Neural progenitor cell (in vitro differentiated cells): ENCODE measurements around the gene KRTAP1-1. TPM values are rescaled to one million over a fixed set of nuclear protein-coding genes. Genes with fewer than 3 reads are reported as not detected.

Experiments used
- DNase-seq: peaks from one replicate; pipeline ENCODE4 v3.0.0-alpha.2; 2016; ENCODE audit warnings: low spot score
- H2AFZ ChIP-seq: fragments of 200-600 bp; sonication (generic); replicated peaks from 2 replicates; pipeline ENCODE4 v1.6.1; 2016; ENCODE audit warnings: antibody characterized with exemption
- H3F3A ChIP-seq: fragments of 200-600 bp; sonication (generic); 2 replicates; pipeline ENCODE4 v1.6.1; 2016; ENCODE audit warnings: antibody characterized with exemption, low read depth
- H3K27ac ChIP-seq: fragments of 200-600 bp; sonication (generic); 2 replicates; pipeline ENCODE4 v1.5.1; 2016; ENCODE audit warnings: mild to moderate bottlenecking
- H3K27me3 ChIP-seq: fragments of 200-600 bp; sonication (generic); 2 replicates; pipeline ENCODE4 v1.6.1; 2016; ENCODE audit warnings: mild to moderate bottlenecking, moderate library complexity
- H3K36me3 ChIP-seq: fragments of 200-600 bp; sonication (generic); 2 replicates; pipeline ENCODE4 v1.5.1; 2016
- H3K4me1 ChIP-seq: fragments of 200-600 bp; sonication (generic); 2 replicates; pipeline ENCODE4 v1.6.1; 2016; ENCODE audit warnings: mixed run types
- H3K4me2 ChIP-seq: fragments of 200-600 bp; sonication (generic); 2 replicates; pipeline ENCODE4 v1.6.1; 2016
- H3K4me3 ChIP-seq: fragments of 200-600 bp; sonication (generic); 2 replicates; pipeline ENCODE4 v1.5.1; 2016
- H3K79me2 ChIP-seq: fragments of 200-600 bp; sonication (generic); 2 replicates; pipeline ENCODE4 v1.6.1; 2016; ENCODE audit warnings: low read depth
- H3K9ac ChIP-seq: fragments of 200-600 bp; sonication (generic); 2 replicates; pipeline ENCODE4 v1.6.1; 2016
- H3K9me3 ChIP-seq: fragments of 200-600 bp; sonication (generic); 2 replicates; pipeline ENCODE4 v1.5.1; 2016; ENCODE audit warnings: low read depth
- H4K20me1 ChIP-seq: fragments of 200-600 bp; sonication (generic); 2 replicates; pipeline ENCODE4 v1.6.1; 2016; ENCODE audit warnings: low read depth
- H3K27ac Mint-ChIP-seq: 3 replicates; pipeline ENCODE4 v1.8.0; 2021; ENCODE audit warnings: mixed read lengths
- H3K27me3 Mint-ChIP-seq: 2 replicates; pipeline ENCODE4 v1.8.0; 2022; ENCODE audit warnings: low read depth, mild to moderate bottlenecking, inconsistent platforms, moderate library complexity, mixed read lengths; ENCODE audit not compliant: insufficient read depth
- H3K36me3 Mint-ChIP-seq: 3 replicates; pipeline ENCODE4 v1.8.0; 2021; ENCODE audit warnings: mixed read lengths
- H3K4me1 Mint-ChIP-seq: 3 replicates; pipeline ENCODE4 v1.8.0; 2021; ENCODE audit warnings: mixed read lengths
- H3K4me3 Mint-ChIP-seq: 3 replicates; pipeline ENCODE4 v1.8.0; 2021; ENCODE audit warnings: mild to moderate bottlenecking, moderate library complexity, mixed read lengths
- H3K9me3 Mint-ChIP-seq: 3 replicates; pipeline ENCODE4 v1.8.0; 2020; ENCODE audit warnings: mixed read lengths
- CTCF ChIP-seq: fragments of 200-600 bp; sonication (generic); IDR thresholded peaks from 2 replicates; pipeline ENCODE4 v1.5.1; 2017; ENCODE audit warnings: antibody characterized with exemption, mild to moderate bottlenecking
- EZH2 ChIP-seq: fragments of 200-600 bp; sonication (generic); IDR thresholded peaks from 2 replicates; pipeline ENCODE4 v1.6.1; 2017; ENCODE audit warnings: antibody characterized with exemption, mild to moderate bottlenecking, moderate library complexity
- EZH2phosphoT487 ChIP-seq: fragments of 200-600 bp; sonication (generic); IDR thresholded peaks from 2 replicates; pipeline ENCODE4 v1.6.1; 2017; ENCODE audit warnings: antibody characterized with exemption
- total RNA-seq: library from RNA; depleted of rRNA; stranded (reverse); fragments of >200 nt; gene quantifications from 2 replicates; pipeline ENCODE4 v1.2.3, GENCODE V29; 2015; ENCODE audit warnings: low replicate concordance

Gene KRTAP1-1
- total RNA-seq, 1 donor from 2014 or later = not detected

GRCh38 chr17:41026715-41027471, 14.4 kb downstream of the KRTAP1-1 start, which contains the start of gene KRTAP1-5:
KRTAP1-5 (minus strand) TSS chr17:41027208; CDS start chr17:41027155, 53 bp downstream.
- no peak within 1 kb of the TSS for H3K27ac ChIP-seq
- no peaks in the 10 kb centered on the region for H3K27me3 ChIP-seq
- no peaks in the 10 kb centered on the region for H3F3A ChIP-seq
- H3K9ac ChIP-seq = no peak within 1 kb of the TSS
- DNase-seq = no peak
- no peaks in the 10 kb centered on the region for H3K36me3 ChIP-seq
- Mint-ChIP-seq H3K9me3 (no peaks in the 10 kb centered on the region), H3K36me3 (no peaks in the 10 kb centered on the region), H3K27me3 (no peaks in the 10 kb centered on the region), H3K4me3 (no peak within 1 kb of the TSS), H3K27ac (no peak within 1 kb of the TSS), H3K4me1 (no peaks in the 10 kb centered on the region)
- H3K79me2 ChIP-seq = no peaks in the 10 kb centered on the region
- H2AFZ ChIP-seq = no peak within 1 kb of the TSS
- H3K4me3 ChIP-seq = no peak within 1 kb of the TSS
- TF ChIP-seq CTCF = no peak
- TF ChIP-seq EZH2 = no peak
- no peak for TF ChIP-seq EZH2phosphoT487
- H3K9me3 ChIP-seq = no peaks in the 10 kb centered on the region
- H3K4me1 ChIP-seq = no peaks in the 10 kb centered on the region
- H3K4me2 ChIP-seq = no peak within 1 kb of the TSS
- H4K20me1 ChIP-seq = no peaks in the 10 kb centered on the region

GRCh38 chr17:41024697-41025096, 16.6 kb downstream of the KRTAP1-1 start:
- Histone ChIP-seq H3K4me2 (no peak overlapping the region), H3K9ac (no peak overlapping the region), H3F3A (no peaks in the 10 kb centered on the region), H3K27me3 (no peaks in the 10 kb centered on the region), H3K9me3 (no peaks in the 10 kb centered on the region), H3K79me2 (no peaks in the 10 kb centered on the region), H2AFZ (no peak overlapping the region), H3K4me1 (no peaks in the 10 kb centered on the region), H4K20me1 (no peaks in the 10 kb centered on the region), H3K4me3 (no peak overlapping the region), H3K27ac (no peak overlapping the region), H3K36me3 (no peaks in the 10 kb centered on the region)
- no peaks in the 10 kb centered on the region for H3K4me1 Mint-ChIP-seq
- H3K36me3 Mint-ChIP-seq = no peaks in the 10 kb centered on the region
- no peaks in the 10 kb centered on the region for H3K9me3 Mint-ChIP-seq
- no peak for TF ChIP-seq EZH2phosphoT487
- no peak for TF ChIP-seq EZH2
- TF ChIP-seq CTCF = no peak
- H3K27ac Mint-ChIP-seq = no peak overlapping the region
- no peak overlapping the region for H3K4me3 Mint-ChIP-seq
- no peaks in the 10 kb centered on the region for H3K27me3 Mint-ChIP-seq
- no peak for DNase-seq

- Mint-ChIP-seq H3K4me1 (no peaks in the 10 kb centered on the region), H3K27me3 (no peaks in the 10 kb centered on the region), H3K27ac (no peak overlapping the region), H3K9me3 (no peaks in the 10 kb centered on the region), H3K4me3 (no peak overlapping the region), H3K36me3 (no peaks in the 10 kb centered on the region)
- no peaks in the 10 kb centered on the region for H3K27me3 ChIP-seq
- no peaks in the 10 kb centered on the region for H3K79me2 ChIP-seq
- H3K4me2 ChIP-seq = no peak overlapping the region
- no peak for DNase-seq
- no peaks in the 10 kb centered on the region for H3K36me3 ChIP-seq
- no peaks in the 10 kb centered on the region for H3K4me1 ChIP-seq
- no peak overlapping the region for H2AFZ ChIP-seq
- TF ChIP-seq CTCF = no peak
- TF ChIP-seq EZH2phosphoT487 = no peak
- TF ChIP-seq EZH2 = no peak
- no peak overlapping the region for H3K27ac ChIP-seq
- no peaks in the 10 kb centered on the region for H4K20me1 ChIP-seq
- no peak overlapping the region for H3K4me3 ChIP-seq
- no peaks in the 10 kb centered on the region for H3F3A ChIP-seq
- no peaks in the 10 kb centered on the region for H3K9me3 ChIP-seq
- no peak overlapping the region for H3K9ac ChIP-seq
Measured at GRCh38 chr17:41020336-41020735, 20.9 kb downstream of the KRTAP1-1 start.
